IPS-18c (cell line): ENCODE results near the gene DIP2B.

Source experiments
- H3K4me3 ChIP-seq: 2 replicates; pipeline ENCODE4 v1.7.0; 2013; ENCODE audit warnings: low read depth, mild to moderate bottlenecking, low read length, moderate library complexity; ENCODE audit not compliant: insufficient read depth
- H3K9me3 ChIP-seq: one replicate; pipeline ENCODE4 v1.6.1; 2013; ENCODE audit warnings: mild to moderate bottlenecking, low read length, moderate library complexity; ENCODE audit not compliant: control insufficient read depth, insufficient read depth

The DIP2B gene

DNA sequence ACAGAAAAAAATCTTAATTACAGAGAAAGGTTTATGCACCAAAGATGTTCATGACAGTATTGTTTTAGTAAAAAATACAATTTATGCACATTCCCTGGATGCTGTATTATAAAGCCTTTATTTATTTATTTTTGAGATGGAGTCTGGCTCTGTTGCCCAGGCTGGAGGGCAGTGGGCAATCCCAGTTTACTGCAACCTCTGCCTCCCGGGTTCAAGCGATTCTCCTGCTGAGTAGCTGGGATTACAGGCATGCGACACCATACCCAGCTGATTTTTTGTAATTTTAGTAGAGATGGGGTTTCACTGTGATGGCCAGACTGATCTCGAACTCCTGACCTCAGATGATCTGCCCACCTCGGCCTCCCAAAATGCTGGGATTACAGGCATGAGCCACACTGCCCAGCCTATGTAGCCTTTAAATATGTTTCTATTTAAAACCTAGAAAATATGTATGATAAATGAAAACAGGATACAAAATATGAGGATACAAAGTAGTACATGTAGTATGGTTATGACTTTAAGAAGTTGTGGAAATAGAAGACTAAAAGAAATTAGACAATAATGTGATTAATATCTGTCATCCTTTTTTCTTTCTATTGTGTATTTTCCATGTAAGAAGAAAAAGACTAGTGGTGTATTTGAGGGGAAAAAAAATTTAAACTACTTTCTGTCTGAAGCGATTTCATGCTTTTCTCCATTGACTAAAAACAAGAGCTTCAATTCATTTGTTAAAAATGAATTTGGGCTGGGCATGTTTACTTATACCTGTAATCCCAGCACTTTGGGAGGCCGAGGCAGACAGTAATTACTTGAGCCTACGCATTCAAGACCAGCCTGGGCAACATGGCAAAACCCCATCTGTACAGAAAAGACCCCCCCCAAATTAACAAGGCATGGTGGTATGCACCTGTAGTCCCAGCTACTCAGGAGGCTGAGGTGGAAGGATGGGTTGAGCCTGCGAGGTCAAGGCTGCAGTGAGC is 272.3 kb downstream of the DIP2B start:
- no peaks in the 10 kb centered on the region for H3K9me3 ChIP-seq
- H3K4me3 ChIP-seq: no peak overlapping the region

- Histone ChIP-seq H3K9me3 (no peaks in the 10 kb centered on the region), H3K4me3 (no peak overlapping the region)
These were observed 274.1 kb downstream of the DIP2B start for GRCh38 chr12:50778663-50779590.

GRCh38 chr12:50780013-50780412 is 275.2 kb downstream of the DIP2B start:
- no peak overlapping the region for H3K4me3 ChIP-seq
- H3K9me3 ChIP-seq: no peaks in the 10 kb centered on the region

DNA sequence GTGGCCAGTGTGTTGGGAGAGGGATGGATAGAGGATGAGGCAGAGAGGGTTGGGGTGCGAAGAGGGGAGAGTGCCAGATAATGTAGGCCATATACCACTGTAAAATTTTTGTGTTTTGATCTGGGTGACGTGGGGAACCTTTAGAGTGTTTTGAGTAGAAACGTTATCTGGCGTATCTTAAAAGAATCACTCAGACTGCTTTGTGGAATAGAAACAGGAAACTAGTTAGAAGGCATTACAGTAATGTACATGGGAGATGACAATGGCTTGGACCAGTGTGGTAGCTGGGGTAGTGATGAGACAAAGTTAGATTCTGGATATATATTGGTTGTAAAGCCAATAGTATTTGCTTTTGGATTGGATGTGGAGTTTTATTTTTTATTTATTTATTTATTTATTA is 279.7 kb downstream of the DIP2B start:
- H3K9me3 ChIP-seq: peaks cover 4% of the 10 kb centered on the region
- no peak overlapping the region for H3K4me3 ChIP-seq

DNA sequence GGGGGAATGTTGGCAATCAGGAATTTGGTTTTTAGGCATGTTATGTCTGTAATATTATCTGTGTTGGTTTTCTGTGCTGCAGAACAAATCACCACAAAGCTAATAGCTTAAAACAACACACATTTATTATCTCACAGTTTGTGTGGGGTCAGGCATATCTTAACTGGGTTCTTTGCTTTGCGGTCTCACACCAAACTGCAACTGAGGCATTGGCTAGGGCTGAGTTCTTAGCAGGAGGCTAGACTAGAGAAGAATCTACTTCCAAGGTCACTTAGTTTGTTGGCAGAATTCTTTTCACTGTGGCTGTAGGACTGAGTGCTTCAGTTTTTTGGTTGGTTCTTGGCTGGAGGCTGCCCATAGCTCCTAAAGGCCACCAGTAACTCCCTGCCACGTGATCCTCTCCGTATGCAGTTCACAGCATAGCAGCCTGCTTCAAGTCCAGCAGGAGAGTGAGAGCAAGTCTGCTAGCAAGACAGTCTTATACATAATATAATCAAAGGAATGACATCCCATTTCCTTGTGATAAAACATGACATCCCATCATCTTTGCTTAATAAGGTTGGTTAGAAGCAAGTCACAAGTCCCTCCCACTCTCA is 280.7 kb downstream of the DIP2B start:
- peaks cover 4% of the 10 kb centered on the region for H3K9me3 ChIP-seq
- no peak overlapping the region for H3K4me3 ChIP-seq

DNA sequence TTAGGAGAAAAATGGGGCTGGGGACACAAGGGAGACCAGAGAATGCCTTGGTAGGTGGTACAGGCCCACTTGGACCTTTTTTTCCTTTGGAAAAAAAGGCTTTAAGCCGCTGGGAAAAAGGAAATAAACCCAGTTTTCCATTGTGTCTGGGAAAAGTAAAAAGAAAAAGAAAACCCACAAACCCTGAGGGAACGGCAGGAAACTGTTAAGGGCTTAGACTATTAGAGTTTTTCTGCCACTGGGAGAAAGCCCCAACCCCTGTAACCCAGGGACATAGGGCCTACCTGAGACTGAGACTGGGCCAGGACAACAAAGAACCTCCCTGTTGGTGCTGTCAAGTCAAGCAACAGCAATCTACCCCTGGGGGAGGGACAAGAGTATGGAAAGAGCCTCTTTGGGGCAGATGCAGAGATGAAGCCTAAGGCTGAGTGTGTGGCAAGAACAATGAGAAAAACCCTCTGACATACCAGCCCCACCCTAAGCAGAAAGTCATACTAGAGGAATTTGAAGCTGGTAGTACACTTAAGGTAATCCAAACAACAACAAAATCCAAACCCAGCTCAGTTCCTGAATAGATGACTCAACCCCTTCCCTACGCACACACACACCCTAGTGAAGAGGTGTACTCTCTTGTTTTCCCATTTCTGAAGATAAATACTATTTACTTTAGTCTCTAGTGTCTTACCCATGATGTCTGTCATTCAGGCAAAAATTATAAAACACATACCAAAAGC is 281.9 kb downstream of the DIP2B start:
- peaks cover 4% of the 10 kb centered on the region for H3K9me3 ChIP-seq
- H3K4me3 ChIP-seq: no peak overlapping the region

DNA sequence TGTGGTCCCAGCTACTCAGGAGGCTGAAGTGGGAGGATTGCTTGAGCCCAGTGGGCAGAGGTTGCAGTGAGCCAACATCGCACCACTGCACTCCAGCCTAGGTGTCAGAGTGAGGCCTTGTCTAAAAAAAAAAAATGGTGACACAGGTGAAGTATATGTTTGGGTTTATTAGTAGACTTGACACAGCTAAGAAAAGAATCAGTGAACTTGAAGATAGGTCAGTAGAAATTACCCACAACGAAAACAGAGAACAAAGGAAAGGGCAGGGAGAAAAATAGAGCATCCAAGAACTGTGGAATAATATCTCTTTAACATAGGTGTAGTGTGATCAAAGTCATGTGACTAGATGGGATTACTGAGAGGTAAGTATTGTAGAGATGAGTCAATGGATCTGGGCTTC is 282.8 kb downstream of the DIP2B start:
- H3K9me3 ChIP-seq: peaks cover 4% of the 10 kb centered on the region
- no peak overlapping the region for H3K4me3 ChIP-seq

DNA sequence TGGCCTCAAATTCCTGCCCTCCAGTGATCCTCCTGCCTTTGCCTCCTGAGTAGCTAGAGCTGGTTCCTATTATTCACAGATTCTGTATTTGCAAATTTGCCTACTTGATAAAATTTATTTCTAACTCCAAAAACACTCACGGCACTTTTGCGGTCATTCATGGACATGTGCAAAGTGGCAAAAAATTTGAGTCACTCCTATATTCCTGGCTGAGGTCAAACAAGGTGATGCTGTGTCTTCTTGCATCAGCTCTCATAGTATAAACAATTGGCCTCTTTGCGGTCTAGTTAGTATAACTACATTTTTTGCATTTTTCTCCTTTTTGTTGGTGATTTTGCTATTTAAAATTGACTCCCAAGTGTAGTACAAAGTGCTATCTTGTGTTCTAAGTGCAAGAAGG is 283.8 kb downstream of the DIP2B start:
- Histone ChIP-seq H3K9me3 (peaks cover 4% of the 10 kb centered on the region), H3K4me3 (no peak overlapping the region)

DNA sequence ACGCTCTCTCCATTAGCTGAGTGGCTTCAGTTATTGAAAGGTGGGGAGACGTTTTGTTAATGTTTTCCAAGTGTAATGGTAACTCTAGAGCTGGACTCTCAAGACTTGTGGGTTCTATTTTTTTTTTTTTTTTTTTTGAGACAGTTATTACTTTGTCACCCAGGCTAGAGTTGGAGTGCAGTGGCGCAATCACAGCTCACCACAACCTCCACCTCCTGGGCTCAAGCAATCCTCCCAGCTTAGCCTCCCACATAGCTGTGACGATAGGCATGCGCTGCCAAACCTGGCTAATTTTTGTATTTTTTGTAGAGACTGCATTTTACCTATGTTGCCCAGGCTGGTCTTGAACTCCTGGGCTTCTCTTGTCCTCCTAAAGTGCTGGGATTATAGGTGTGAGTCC is 285.3 kb downstream of the DIP2B start:
- peaks cover 4% of the 10 kb centered on the region for H3K9me3 ChIP-seq
- H3K4me3 ChIP-seq: no peak overlapping the region
